Measurements from ENCODE around the gene ERG28.

DNA sequence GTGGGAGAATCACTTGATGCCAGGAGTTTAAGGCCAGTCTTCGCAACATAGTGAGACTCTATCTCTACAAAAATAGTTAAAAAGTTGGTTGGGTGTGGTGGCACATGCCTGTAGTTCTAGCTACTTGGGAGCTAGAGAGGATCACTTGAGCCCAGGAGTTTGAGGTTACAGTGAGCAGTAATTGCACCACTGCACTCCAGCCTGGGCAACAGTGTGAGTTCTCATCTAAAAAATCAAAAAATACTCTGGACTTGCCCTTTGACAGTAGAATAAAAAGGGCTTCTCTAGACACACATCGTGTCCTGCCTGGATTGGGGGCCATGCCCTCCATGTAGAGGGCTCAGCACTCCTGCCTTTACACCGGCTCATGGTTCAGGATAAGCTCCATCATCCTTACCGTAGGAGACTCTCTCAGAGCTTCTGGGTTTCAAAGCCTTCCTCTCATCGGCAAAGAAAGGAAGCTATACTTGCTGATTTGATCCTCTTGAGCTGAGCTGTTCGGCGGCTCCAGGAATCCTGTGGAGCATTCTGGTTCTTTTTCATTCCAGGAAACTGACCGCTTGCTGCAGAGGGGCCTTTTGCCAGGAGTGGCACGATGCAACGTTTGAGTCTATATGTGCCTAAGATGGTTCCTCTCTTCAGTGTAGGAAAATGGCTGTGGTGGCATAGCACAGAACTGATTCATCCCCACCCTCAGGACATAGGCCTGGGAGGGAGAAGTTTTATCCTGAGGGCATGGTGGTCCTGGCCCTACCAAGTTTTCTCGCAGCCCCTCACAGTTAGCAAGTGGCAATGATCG is 52.6 kb downstream of the ERG28 start:
- TF ChIP-seq, protein P1, sequence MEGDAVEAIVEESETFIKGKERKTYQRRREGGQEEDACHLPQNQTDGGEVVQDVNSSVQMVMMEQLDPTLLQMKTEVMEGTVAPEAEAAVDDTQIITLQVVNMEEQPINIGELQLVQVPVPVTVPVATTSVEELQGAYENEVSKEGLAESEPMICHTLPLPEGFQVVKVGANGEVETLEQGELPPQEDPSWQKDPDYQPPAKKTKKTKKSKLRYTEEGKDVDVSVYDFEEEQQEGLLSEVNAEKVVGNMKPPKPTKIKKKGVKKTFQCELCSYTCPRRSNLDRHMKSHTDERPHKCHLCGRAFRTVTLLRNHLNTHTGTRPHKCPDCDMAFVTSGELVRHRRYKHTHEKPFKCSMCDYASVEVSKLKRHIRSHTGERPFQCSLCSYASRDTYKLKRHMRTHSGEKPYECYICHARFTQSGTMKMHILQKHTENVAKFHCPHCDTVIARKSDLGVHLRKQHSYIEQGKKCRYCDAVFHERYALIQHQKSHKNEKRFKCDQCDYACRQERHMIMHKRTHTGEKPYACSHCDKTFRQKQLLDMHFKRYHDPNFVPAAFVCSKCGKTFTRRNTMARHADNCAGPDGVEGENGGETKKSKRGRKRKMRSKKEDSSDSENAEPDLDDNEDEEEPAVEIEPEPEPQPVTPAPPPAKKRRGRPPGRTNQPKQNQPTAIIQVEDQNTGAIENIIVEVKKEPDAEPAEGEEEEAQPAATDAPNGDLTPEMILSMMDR (IDR thresholded peaks at IDR 0.05), result no peak
- no peak for TF ChIP-seq EZH2phosphoT487 (IDR thresholded peaks at IDR 0.05; ENCODE audit: borderline replicate concordance, low read depth)

Data from SK-N-SH (cell line).